Skeletal muscle satellite cell (primary cell): Measurements from ENCODE around the gene MALRD1.
"Not testable (repeated sequence)": the region's sequence is repeated elsewhere in the genome, so short reads cannot be mapped to it uniquely, and the experiment has no call there.

Source experiments
- H3K27me3 ChIP-seq: 2 replicates; pipeline ENCODE4 v1.7.0; 2013; ENCODE audit warnings: low read length; ENCODE audit not compliant: control insufficient read depth, insufficient read depth
- H3K36me3 ChIP-seq: 2 replicates; pipeline ENCODE4 v1.7.0; 2013; ENCODE audit warnings: mild to moderate bottlenecking, control low read depth, low read length; ENCODE audit not compliant: insufficient read depth
- H3K4me1 ChIP-seq: 2 replicates; pipeline ENCODE4 v1.7.0; 2013; ENCODE audit warnings: low read length; ENCODE audit not compliant: control insufficient read depth, insufficient read depth
- H3K4me2 ChIP-seq: 2 replicates; pipeline ENCODE4 v1.7.0; 2013; ENCODE audit warnings: mild to moderate bottlenecking, low read length
- H3K4me3 ChIP-seq: 2 replicates; pipeline ENCODE4 v1.7.0; 2013; ENCODE audit warnings: low read length
- H3K9ac ChIP-seq: 2 replicates; pipeline ENCODE4 v1.7.0; 2013; ENCODE audit warnings: mild to moderate bottlenecking, low read depth, low read length, moderate library complexity
- H3K9me3 ChIP-seq: replicated peaks from 2 replicates; pipeline ENCODE4 v1.7.0; 2013; ENCODE audit warnings: mild to moderate bottlenecking, control low read depth, low read length

MALRD1 gene

DNA sequence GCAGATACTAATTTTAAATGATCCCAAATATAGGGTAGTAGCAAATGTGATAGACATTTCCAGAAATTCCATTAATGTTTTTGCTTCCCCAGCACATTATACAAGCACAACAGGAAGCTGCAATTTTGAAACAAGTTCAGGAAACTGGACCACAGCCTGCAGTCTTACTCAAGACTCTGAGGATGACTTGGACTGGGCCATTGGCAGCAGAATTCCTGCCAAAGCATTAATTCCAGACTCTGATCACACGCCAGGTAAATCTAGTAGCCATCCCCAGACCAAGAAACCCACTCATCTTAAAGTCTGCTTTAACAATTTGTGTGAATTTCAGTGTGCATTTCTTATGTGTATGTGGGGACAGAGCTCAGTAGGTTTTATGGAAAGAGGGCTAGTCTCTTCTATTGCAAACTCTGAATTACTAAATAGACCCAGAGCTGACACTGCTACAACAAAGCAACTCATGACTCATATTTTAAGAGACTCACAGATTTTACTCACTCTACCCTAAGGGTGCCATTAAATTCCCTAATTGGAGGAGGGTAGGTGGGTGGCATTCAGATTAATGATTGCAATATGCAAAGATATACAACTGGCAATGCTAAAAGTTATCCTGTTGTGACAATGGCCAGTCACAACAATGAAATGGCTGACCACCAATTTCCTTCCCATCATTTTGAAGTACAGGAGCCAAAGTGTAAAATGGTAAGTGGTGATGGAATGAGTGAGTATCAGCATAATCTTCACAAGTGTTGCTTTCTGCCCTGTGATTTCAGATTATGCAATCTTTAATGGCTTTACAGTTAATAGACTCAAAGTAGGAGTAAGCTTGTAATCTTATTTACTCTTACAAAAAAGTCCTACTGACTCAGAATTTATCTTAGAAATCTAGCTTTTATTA is 450.0 kb downstream of the MALRD1 start:
- no peaks in the 10 kb centered on the region for H3K36me3 ChIP-seq
- no peak overlapping the region for H3K4me2 ChIP-seq
- no peaks in the 10 kb centered on the region for H3K9me3 ChIP-seq
- H3K4me3 ChIP-seq = no peak overlapping the region
- H3K27me3 ChIP-seq = no peaks in the 10 kb centered on the region
- H3K9ac ChIP-seq = no peak overlapping the region
- no peaks in the 10 kb centered on the region for H3K4me1 ChIP-seq

DNA sequence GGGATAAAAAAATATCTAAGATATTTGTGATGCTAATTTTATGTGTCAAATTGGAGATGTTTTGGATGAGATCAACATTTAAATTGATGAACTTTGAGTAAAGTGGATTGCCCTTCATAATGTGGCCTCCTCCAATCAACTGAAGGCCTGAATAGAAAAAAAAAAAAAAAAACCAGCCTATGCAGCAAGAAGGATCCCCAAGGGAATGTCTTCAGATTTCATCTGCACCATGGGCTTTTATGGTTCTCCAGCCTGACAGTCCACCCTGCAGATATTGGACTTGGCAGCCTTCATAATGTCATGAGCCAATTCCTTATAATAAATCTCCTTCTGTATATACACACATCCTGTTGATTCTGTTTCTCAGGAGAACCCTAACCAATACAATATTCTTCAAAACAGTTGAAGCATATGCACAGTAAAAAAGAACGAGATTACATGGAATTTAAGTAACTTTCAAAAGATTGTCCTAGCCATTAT is 450.7 kb downstream of the MALRD1 start:
- no peak overlapping the region for H3K4me2 ChIP-seq
- H3K36me3 ChIP-seq = no peaks in the 10 kb centered on the region
- H3K9ac ChIP-seq = no peak overlapping the region
- H3K4me3 ChIP-seq = no peak overlapping the region
- H3K4me1 ChIP-seq = no peaks in the 10 kb centered on the region
- H3K27me3 ChIP-seq = no peaks in the 10 kb centered on the region
- H3K9me3 ChIP-seq = no peaks in the 10 kb centered on the region

DNA sequence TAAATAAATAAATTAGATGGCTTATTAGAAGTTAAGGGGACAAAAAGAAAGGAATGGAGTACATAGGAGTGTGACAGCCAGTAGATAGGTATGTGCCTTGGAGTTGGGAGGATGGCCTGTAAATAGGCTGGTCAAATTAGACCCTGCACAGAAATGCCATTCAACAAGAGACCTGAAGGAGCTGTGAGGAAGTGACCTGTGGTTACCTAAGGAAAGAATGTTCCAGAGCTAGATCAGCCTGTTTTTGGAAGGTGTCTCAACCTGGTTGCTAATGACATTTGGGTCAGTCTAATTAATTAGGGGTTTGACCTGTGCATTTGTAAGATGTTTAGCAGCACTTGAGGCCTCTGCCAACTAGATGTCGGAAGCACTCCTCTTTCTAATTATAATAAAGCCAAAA is 452.4 kb downstream of the MALRD1 start:
- Histone ChIP-seq H3K4me3 (no peak overlapping the region), H3K36me3 (no peaks in the 10 kb centered on the region), H3K4me1 (no peaks in the 10 kb centered on the region), H3K27me3 (no peaks in the 10 kb centered on the region), H3K4me2 (no peak overlapping the region), H3K9me3 (no peaks in the 10 kb centered on the region), H3K9ac (no peak overlapping the region)

DNA sequence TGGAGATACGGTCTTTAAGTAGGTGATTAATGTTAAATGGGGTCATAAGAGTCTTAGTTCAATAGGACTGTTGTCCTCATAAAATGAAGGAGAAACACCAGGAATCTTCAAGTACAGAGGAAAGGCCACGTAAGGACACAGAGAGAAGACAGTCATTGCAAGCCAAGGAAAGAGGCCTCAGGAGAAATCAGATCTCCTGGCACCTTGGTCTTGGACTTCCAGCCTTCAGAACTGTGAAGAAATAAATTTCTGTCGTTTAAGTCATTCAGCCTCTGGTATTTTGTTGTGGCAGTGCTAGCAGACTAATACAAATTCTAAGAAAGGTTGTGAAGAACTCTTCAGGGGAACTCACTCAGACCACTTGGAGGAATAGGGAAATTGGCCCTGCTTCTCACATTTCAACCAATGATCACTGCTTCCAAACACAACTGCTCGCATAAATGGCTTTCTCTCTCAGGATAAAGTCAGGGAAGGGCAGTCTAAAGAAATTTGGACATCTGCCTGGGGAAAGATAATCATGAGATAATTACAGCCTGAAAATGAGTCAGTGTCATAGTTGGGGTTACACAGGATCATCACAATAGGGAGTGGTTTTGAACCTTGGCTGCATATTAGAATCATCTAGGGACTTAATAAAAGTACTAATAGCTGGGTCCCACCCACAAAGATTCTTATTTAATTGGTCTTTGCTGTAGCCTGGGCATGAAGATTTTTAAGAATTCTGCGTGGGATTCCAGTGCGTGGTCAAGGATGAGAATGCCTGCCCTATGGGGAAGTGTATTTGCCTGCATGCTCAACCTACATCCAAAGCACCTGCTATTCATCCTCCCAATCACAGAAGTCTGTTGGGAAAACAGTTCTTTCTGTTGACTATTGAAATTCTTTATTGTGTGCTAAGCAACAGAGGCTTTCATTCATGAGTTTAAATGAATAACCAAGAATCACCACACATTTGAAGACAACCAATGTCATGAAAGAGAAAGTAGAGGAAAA is 457.0 kb downstream of the MALRD1 start:
- Histone ChIP-seq H3K4me1 (no peaks in the 10 kb centered on the region), H3K27me3 (no peaks in the 10 kb centered on the region)

DNA sequence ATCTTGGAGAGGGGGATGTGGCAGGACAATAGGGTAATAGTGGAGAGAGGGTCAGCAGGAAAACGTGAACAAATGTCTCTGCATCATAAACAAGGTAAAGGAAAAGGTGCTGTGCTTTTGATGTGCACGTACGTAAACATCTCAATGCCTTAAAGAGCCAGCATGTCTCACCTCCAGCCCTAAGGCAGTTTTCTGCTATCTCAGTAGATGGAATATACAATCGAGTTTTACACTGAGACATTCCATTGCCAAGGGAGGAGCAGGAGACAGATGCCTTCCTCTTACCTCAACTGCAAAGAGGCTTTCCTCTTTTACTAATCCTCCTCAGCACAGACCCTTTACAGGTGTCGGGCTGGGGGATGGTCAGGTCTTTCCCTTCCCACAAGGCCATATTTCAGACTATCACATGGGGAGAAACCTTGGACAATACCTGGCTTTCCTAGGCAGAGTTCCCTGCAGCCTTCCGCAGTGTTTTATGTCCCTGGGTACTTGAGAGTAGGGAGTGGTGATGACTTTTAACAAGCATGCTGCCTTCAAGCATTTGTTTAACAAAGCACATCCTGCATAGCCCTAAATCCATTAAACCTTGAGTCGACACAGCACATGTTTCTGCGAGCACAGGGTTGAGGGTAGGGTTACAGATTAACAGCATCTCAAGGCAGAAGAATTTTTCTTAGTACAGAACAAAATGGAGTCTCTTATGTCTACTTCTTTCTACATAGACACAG is 461.6 kb downstream of the MALRD1 start:
- not testable (repeated sequence) for H3K27me3 ChIP-seq, H3K9ac ChIP-seq, H3K4me2 ChIP-seq, H3K9me3 ChIP-seq, H3K4me3 ChIP-seq, H3K36me3 ChIP-seq, H3K4me1 ChIP-seq

More for the DNA sequence above, 457.0 kb downstream of the MALRD1 start:
- Histone ChIP-seq H3K4me3 (no peak overlapping the region), H3K9me3 (no peaks in the 10 kb centered on the region), H3K36me3 (no peaks in the 10 kb centered on the region), H3K9ac (no peak overlapping the region), H3K4me2 (no peak overlapping the region)

DNA sequence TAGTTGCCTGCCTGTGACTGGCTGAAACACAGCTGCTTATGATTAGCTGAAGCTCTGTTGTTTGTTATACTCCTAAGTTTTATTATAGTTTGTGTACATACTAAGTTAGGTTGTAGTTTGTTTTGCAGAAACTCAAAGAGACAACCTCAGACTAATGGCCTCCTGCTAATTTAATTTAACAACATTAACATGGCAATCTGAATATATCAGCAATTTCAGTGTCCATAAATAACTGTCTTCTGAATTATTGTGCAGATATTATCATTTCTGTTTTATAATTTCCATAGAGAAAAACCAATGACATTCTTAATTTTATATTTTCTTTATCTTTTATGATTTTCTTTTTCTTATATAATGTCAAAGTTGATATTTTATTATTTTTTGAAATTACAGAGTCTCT is 469.5 kb downstream of the MALRD1 start:
- Histone ChIP-seq H3K9me3 (no peaks in the 10 kb centered on the region), H3K27me3 (no peaks in the 10 kb centered on the region), H3K4me1 (no peaks in the 10 kb centered on the region), H3K9ac (no peak overlapping the region), H3K4me2 (no peak overlapping the region), H3K36me3 (no peaks in the 10 kb centered on the region), H3K4me3 (no peak overlapping the region)

DNA sequence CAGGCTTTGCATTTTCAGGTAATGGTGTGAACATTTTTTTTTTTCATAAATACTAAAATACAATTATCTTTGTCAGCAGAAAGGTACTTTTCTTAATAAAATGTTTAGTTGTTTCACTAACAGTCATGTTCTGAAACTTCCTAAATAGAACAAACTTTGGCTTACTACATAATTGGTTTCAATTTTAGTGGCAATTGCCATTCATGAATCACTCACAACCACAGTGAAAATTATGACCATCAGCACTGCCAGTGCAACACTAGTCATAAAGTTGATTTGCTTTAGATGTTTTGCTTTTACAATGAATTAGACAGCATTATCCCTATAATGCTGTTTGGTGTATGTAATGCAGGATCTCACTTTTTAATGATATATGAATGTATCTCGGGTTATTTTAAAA is 470.0 kb downstream of the MALRD1 start:
- no peak overlapping the region for H3K4me3 ChIP-seq
- no peak overlapping the region for H3K9ac ChIP-seq
- no peaks in the 10 kb centered on the region for H3K4me1 ChIP-seq
- no peaks in the 10 kb centered on the region for H3K27me3 ChIP-seq
- no peaks in the 10 kb centered on the region for H3K9me3 ChIP-seq
- no peaks in the 10 kb centered on the region for H3K36me3 ChIP-seq
- no peak overlapping the region for H3K4me2 ChIP-seq

DNA sequence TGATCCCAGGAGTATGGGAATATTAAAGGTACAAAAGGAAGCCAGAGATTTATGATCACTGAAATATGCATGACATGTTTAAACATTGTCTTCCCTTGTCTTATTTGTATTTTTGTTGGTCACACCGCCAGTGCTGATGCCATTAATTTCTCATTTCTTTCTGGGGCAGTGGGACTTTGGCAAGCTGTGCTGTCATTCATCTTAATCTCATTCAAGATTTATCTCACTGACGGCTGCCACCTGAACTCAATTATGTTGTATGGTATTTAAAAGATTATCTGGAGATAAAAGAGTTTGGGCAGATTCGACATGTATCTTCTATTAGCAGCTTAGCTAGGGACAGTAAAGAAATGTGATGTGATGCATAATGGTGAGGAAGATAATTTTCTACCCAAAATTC is 482.7 kb downstream of the MALRD1 start:
- Histone ChIP-seq H3K4me2 (no peak overlapping the region), H3K9ac (no peak overlapping the region), H3K27me3 (no peaks in the 10 kb centered on the region), H3K9me3 (no peaks in the 10 kb centered on the region), H3K4me3 (no peak overlapping the region), H3K36me3 (no peaks in the 10 kb centered on the region), H3K4me1 (no peaks in the 10 kb centered on the region)

DNA sequence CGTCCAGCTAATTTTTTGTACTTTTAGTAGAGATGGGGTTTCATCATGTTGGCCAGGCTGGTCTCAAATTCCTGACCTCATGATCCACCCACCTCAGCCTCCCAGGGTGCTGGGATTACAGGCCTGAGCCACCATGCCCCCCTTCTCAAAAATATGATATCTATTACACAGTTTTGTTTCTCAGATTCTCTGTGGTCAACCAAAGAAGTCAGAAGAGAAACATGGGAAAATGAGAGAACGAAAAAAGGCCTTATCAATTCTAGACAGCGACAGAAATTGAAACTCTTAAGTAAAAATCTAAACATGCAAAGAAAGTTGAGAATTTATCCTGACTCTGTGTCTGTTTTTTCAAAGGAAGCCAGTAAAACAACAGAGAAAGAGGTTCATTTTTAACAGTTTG is 483.8 kb downstream of the MALRD1 start:
- no peak overlapping the region for H3K4me2 ChIP-seq
- no peak overlapping the region for H3K9ac ChIP-seq
- H3K27me3 ChIP-seq = no peaks in the 10 kb centered on the region
- H3K9me3 ChIP-seq = no peaks in the 10 kb centered on the region
- no peaks in the 10 kb centered on the region for H3K4me1 ChIP-seq
- H3K4me3 ChIP-seq = no peak overlapping the region
- no peaks in the 10 kb centered on the region for H3K36me3 ChIP-seq

DNA sequence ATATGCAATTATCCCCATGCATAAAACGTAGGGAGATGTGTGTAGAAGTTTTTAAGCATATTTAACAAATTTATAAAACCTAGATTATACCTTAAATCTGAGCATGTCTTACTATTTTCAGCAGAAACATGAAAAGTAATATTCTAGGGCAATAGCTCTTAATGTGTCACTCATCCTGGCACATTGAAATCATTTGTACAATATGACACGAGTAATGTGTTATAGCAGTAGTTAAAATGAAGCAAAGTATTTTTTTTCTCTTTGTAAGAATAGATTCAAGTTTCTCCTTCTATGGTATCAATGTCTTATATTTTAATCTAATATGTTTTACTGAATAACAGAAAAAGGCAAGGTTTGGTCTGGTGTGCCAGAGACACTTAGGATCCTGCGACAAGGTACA is 492.7 kb downstream of the MALRD1 start:
- Histone ChIP-seq H3K36me3 (no peaks in the 10 kb centered on the region), H3K4me1 (no peaks in the 10 kb centered on the region), H3K4me3 (no peak overlapping the region), H3K4me2 (no peak overlapping the region), H3K9ac (no peak overlapping the region), H3K27me3 (no peaks in the 10 kb centered on the region), H3K9me3 (no peaks in the 10 kb centered on the region)

DNA sequence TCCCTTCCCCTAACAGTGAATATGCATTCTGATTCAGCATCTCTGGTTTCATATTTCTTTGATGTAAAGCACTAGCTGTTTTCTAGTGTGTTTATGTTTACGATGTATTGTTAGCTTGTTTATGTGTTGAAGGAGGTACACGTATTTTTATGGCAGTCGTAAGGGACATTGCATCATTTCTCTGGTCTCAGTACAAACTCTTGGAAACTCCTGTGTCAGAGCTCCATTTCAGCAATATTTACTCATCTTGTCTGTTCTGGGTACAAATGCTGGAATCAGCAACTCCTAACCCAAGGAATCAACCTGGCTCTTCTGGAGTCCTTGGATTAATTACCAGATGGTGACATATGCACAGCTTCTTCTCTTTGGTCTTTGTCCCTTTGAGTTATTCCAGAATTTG is 497.6 kb downstream of the MALRD1 start:
- Histone ChIP-seq H3K4me2 (no peak overlapping the region), H3K9me3 (no peaks in the 10 kb centered on the region), H3K9ac (no peak overlapping the region), H3K27me3 (no peaks in the 10 kb centered on the region), H3K36me3 (no peaks in the 10 kb centered on the region), H3K4me3 (no peak overlapping the region), H3K4me1 (no peaks in the 10 kb centered on the region)
